Stimulated activated CD4-positive, alpha-beta T cell treated with anti-CD3 and anti-CD28 coated beads, Interleukin-4, amount 100 ng/mL, for 4 hours (primary cell): Measurements from ENCODE around the gene FANCC.
A peak's percentile ranks its signal among the peaks of the same experiment; 100 is the strongest.

Experiments used
- DNase-seq, 2 experiments: peaks; one replicate each; pipeline ENCODE4 v3.0.0-alpha.2; 2020

Gene FANCC, protein sequence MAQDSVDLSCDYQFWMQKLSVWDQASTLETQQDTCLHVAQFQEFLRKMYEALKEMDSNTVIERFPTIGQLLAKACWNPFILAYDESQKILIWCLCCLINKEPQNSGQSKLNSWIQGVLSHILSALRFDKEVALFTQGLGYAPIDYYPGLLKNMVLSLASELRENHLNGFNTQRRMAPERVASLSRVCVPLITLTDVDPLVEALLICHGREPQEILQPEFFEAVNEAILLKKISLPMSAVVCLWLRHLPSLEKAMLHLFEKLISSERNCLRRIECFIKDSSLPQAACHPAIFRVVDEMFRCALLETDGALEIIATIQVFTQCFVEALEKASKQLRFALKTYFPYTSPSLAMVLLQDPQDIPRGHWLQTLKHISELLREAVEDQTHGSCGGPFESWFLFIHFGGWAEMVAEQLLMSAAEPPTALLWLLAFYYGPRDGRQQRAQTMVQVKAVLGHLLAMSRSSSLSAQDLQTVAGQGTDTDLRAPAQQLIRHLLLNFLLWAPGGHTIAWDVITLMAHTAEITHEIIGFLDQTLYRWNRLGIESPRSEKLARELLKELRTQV

DNA sequence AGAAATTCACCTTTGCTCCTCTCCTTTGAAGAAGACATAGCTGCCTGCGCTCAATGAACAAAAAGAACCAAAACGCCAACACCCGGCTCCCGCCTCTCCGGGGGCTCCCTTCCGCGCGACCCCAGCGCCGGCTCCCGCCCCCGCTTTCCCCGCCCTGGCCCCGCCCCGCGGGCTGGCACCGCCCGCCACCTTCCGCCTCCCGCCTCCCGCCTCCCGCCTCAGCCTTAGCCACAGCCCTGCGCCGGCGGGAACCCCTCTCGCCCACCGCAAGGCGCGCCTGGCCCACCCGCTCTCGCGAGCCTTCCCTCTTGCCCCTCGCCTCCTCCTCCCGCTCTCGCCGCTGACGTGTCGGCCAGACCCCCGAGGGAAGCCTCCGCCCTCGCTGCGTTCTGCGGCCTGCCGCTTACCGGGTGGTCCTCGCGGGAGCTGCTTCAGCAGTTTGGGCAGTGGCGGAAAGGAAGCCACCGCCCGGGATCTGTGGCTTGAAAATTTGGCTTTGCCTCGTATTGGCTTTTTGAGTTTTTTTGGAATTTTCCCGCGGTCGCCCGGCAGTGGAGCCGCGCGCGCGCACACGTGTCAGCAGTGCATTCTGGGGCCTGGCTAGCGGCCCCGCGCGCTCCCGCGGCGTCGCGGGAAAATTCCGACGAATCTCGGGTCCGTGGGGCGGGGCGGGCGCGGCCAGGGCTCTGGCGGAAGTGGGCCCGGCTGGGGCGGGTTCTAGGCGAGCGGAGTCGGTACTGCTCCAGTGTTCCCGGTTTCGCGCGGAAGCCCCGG lies at the start of gene FANCC:
FANCC (minus strand) TSS at position 591 of the 774 bp plus-strand sequence. CDS start 68,418 bp downstream, outside the sequence.
- peak; percentile 84 to 90 for DNase-seq

GRCh38 chr9:95366731-95367325 lies 49.3 kb upstream of the FANCC start:
- no peak for DNase-seq

DNA sequence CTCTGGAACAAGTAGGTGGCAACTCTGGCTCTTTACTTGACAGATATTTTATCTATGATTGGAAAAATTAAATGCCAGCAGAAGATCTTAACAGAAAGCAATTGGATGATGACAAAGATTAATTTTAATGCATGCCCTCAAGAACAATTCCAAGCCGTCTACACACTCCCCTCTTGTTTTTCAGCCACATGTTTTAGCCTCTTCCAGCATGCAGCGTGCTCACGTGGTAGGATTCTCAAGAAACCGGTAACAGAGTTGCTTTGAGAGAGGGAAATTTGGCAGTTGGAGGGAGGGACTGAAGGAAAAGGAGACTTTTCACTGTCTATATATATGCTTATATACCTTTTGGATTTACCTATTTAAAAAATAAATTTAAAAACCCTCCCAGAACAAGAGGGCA lies 48.3 kb upstream of the FANCC start:
- DNase-seq = no peak

DNA sequence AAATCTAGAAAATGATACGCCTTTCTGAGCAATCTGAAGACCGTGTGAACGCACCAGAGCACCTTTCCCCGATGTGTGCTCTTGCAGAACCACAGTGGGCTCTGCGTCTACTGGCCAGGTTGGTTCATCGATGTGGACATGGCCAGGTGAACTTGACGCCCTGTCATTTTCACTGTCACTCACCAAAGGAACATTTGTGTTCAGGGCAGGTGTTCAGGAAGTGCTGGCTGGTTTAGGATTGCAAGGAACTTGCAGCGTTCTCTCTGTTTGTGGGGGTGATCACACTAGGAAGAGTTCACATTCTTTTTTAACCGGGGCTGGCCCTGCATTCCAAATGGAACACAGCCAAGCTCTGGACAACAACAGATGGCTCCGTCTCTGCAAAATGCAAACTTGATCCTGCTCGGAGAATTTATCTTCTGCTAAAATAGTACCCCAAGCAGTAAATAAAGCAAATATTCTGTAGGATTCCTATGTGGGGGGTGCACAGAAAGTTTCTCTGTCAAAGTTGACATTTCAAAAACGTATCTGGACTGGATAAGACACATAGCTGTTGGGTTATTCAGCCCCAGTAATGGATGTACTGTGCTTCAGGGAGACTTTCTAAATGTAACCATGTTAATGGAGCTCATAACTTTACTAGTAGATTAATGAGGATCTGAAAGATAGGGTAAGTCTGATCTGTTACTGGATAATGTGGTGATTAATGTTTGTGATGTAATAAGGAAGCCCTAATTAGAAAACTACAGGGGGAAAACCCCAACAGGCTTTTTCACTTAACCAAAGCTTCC lies 45.7 kb upstream of the FANCC start:
- no peak for DNase-seq

GRCh38 chr9:95360866-95361265 lies 43.4 kb upstream of the FANCC start:
- no peak for DNase-seq

DNA sequence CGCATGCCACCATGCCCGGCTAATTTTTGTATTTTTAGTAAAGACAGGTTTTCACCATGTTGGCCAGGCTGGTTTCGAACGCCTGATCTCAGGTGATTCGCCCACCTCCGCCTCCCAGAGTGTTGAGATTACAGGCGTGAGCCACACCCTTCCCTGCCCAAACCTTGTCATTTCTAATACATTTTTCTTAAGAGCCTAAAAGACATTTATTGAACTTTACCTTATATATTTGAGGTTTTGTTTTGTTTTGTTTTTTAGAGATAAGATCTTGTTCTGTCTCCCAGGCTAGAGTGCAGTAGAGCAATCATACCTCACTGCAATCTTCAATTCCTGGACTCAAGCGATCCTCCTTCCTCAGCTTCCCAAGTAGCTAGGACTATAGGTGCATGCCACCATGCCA lies 39.8 kb upstream of the FANCC start:
- DNase-seq = no peak

GRCh38 chr9:95355500-95355899 lies 38.0 kb upstream of the FANCC start:
- no peak for DNase-seq

DNA sequence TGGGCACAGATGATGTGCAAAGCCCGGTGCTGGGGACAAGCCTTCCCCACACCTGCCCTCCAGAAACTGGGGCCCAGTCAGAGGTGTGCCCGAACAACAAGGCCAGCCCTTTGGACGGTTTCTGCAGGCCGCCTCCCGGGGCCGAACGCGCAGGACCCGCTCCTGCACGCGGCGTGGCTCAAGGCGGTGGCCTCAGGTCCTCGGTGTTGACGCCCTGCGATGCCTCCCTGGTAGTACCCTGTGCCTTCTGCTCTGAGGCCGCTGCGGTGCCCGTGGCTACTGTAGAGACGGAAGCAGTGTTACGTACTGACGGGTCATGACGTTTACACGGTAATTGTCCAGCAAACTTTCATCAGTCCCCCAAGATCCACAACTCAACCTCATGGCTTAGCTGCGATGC lies 33.5 kb upstream of the FANCC start:
- no peak for DNase-seq

GRCh38 chr9:95350266-95350665 lies 32.8 kb upstream of the FANCC start:
- DNase-seq = no peak

GRCh38 chr9:95349091-95350038 lies 31.9 kb upstream of the FANCC start:
- no peak for DNase-seq

DNA sequence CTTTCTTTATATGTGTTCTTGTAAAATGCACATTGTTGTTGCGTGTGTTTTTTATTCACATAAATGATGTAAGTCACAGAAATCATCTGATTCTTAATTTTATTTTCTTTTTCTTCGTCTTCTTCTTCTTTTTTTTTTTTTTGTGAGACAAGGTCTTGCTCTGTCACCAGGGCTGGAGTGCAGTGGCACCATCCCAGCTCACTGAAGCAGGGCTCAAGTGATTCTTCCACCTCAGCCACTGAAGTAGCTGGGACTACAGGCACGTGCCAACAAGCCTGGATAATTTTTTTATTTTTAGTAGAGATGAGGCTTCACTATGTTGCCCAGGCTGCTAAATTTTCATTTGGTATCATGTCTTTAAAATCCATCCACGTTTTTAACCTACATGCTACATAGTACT lies 28.5 kb upstream of the FANCC start:
- no peak for DNase-seq

DNA sequence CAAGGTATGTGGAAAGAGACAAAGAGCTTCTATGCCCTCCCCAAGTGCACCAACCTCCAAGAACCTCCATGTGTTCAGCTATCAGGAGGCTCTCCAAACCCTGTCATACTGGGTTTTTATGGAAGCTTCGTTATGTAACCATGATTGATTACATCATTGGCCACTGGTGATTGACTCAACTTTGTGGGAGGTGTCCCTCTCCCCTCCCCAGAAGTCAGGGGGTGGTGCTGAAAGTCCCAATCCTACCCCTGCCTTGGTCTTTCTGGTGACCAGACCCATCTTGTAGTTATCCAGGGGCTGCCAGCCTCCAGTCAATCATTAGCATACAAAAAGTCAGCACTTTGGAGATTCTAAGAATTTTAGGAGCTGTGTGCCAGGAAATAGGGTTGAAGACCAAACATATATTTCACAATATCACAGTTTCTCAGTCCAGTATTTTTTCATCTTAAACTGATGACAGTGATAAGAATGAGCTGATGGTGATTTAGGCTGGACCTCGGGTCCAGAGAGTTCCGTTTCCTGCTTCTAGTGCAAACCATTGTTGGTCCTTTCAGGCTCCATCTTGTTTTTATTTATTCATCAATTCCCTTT lies 27.3 kb upstream of the FANCC start:
- no peak for DNase-seq

DNA sequence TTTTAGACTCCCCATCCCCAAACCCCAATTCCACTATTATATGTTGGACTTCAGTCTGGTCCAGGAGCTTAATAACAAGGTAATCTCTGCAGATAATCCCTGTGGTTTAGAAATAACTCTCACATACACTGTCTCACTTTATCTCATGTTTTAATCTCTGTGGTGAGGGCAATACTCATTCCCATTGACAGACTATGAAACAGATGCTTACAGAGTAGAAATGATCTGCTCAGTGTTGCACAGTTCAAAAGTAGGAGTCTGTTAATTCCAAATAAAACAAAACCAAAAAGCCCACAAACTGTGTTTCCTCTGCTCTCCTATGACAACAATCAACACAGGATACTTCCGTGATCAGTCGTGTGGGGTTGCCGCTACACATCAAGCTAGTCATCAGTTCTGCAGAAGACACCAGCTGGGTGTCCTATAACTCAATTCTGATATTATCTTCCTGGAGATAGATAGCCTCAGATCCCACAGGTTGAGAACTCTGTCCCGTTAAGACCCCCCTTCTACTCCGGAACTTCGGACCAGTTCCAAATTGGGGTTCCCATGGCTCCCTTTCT lies 26.3 kb upstream of the FANCC start:
- DNase-seq = no peak

GRCh38 chr9:95342571-95342970 lies 25.1 kb upstream of the FANCC start:
- no peak for DNase-seq

DNA sequence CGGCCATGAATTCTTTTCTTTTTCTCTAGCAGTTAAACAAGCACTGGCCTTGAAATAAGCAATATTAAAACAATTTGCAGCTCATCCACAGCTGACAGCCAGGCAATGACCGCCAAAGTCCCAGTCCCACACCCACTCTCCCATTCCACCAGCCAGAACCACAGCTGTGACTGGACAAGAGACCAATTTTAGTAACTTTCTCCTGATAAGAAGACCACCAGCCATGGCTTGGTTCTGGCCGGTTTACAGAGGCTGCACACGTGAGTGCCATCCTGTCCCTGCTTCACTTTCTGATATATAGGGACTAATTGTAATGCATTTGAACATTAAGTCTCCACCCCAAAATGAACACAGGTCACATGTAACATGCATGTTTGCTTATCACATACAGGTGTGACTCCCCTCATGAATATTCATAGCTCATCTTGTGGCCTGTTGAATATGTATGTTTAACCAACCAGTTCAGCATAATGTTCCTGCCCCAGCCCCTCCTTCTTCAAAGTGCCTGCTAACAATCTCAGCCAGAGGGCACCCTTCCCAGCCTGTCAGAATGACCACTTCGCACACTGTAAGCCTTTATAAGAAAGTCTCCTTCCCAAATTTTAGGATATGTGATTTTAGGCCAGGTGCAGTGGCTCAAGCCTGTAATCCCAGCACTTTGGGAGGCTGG lies 23.9 kb upstream of the FANCC start:
- DNase-seq = no peak

- no peak for DNase-seq
These were observed 20.7 kb upstream of the FANCC start for GRCh38 chr9:95338243-95338642.

DNA sequence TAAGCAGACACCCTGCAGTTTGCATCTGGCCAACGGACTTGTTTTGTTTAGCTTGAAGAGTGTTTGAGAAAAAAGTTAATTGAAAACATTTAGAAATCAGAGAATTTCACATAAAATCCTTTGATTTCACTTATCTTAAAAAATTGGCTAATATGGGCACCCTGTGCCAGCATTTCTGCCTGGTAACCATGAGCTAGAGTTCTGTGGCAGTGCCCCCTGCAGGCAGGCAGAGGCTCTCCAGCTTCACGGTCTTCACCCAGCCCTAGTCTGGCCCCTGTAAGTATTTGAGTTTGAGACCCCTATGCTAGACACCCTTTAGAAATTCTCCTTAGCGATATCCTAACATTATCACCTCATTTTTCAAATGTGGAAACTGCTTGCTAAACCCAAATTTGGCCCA lies 18.8 kb upstream of the FANCC start:
- peak in 1 of 2 experiments; percentile 23 for DNase-seq

DNA sequence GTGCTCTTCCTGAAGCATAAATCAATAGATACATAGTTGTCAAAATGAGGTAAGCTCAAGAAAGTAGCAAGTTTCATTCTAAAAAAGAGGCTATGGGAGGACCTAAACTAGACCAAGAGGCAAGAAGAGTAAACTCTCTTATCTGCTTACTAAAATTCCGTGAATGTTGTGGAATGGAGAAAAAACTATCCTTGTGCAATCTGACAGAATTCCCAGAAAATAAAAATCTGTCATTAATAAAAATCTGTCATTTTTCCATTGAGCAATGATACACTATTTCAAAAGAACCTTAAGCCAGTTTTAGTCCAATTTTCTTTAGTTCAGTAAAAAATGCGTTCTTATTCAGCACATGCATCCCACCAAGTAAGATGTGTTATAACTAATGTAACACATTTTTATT lies 15.9 kb upstream of the FANCC start:
- DNase-seq = no peak

GRCh38 chr9:95332860-95333259 lies 15.4 kb upstream of the FANCC start:
- no peak for DNase-seq
